Endothelial cell of umbilical vein (primary cell): ENCODE measurements around the gene TTL. TPM values are rescaled to one million over a fixed set of nuclear protein-coding genes. Genes with fewer than 3 reads are reported as not detected.
A peak's percentile ranks its signal among the peaks of the same experiment; 100 is the strongest.

ENCODE experiments used
- BruUV-seq: library from RNA; stranded (reverse); fragments of 400-500 nt; replicated peaks from 2 replicates; lab custom pipeline; 2021; lab: Mats Ljungman, UMichigan
- CTCF ChIA-PET: fragments of 300-600, 350-600 bp; sonication (Branson Sonifier 250); formaldehyde crosslinking; loops from one replicate; lab custom pipeline; 2021; ENCODE audit warnings: antibody characterized with exemption, inconsistent platforms; lab: Charles Lee
- POLR2A ChIA-PET: fragments of 300-600, 350-600 bp; sonication (Branson Sonifier 250); formaldehyde crosslinking; loops from one replicate; lab custom pipeline; 2021; ENCODE audit warnings: antibody characterized with exemption, inconsistent platforms; lab: Charles Lee
- DNase-seq: peaks from one replicate; pipeline ENCODE4 v3.0.0-alpha.2; 2011; ENCODE audit warnings: low read depth, low spot score
- FAIRE-seq: peaks from 2 replicates; lab custom pipeline; 2011; peaks lifted over from hg19 to GRCh38; lab: Jason Lieb, UNC
- H2AFZ ChIP-seq: 2 replicates; pipeline ENCODE4 v1.6.0; 2012; ENCODE audit warnings: low read depth, low read length, control low read depth, inconsistent platforms
- H3K27ac ChIP-seq: 2 replicates; pipeline ENCODE4 v1.5.1; 2011; ENCODE audit warnings: low read depth, mild to moderate bottlenecking, control low read depth, low read length, moderate library complexity; ENCODE audit not compliant: insufficient read depth
- H3K27me3 ChIP-seq, 2 experiments: 2 replicates each; pipeline versions ENCODE4 v1.6.0 to v1.6.1; 2011; ENCODE audit warnings: low read length in 2 of 2, mixed read lengths in 1 of 2; ENCODE audit not compliant: control insufficient read depth in 2 of 2, insufficient read depth in 2 of 2
- H3K36me3 ChIP-seq, 2 experiments: 2 replicates in 1 of 2; 3 replicates in 1 of 2; pipeline ENCODE4 v1.5.1; 2011; ENCODE audit warnings: low read length in 2 of 2, mild to moderate bottlenecking in 1 of 2, moderate library complexity in 1 of 2; ENCODE audit not compliant: control insufficient read depth in 2 of 2, insufficient read depth in 2 of 2; ENCODE audit errors: extremely low read depth in 1 of 2
- H3K4me1 ChIP-seq: 3 replicates; pipeline ENCODE4 v1.5.1; 2011; ENCODE audit warnings: mild to moderate bottlenecking, low read length; ENCODE audit not compliant: control insufficient read depth, insufficient read depth; ENCODE audit errors: extremely low read depth
- H3K4me2 ChIP-seq: 2 replicates; pipeline ENCODE4 v1.6.1; 2011; ENCODE audit warnings: low read length, control low read depth, mixed read lengths; ENCODE audit not compliant: insufficient read depth
- H3K4me3 ChIP-seq, 3 experiments: fragments of 200-600 bp in 1 of 3; sonication (generic), shearing (Covaris generic) in 1 of 3; replicated peaks in 1 of 3; 2 replicates each; pipeline ENCODE4 v1.5.1; 2011 to 2016; ENCODE audit warnings: control low read depth in 3 of 3, low read length in 3 of 3, mild to moderate bottlenecking in 2 of 3, inconsistent platforms in 1 of 3, low read depth in 1 of 3, moderate library complexity in 1 of 3; ENCODE audit not compliant: insufficient read depth in 1 of 3
- H3K79me2 ChIP-seq: 2 replicates; pipeline ENCODE4 v1.6.0; 2012; ENCODE audit warnings: low read length, inconsistent platforms; ENCODE audit not compliant: control insufficient read depth, insufficient read depth
- H3K9ac ChIP-seq: replicated peaks from 2 replicates; pipeline ENCODE3; 2011; ENCODE audit warnings: low read length, control low read depth; ENCODE audit not compliant: insufficient read depth; ENCODE audit errors: extremely low read depth
- H3K9me1 ChIP-seq: replicated peaks from 3 replicates; pipeline ENCODE4 v1.6.0; 2011; ENCODE audit warnings: mild to moderate bottlenecking, low read length; ENCODE audit not compliant: control insufficient read depth, insufficient read depth; ENCODE audit errors: extremely low read depth
- H3K9me3 ChIP-seq: replicated peaks from 2 replicates; pipeline ENCODE4 v1.5.1; 2012; ENCODE audit warnings: low read length, inconsistent platforms; ENCODE audit not compliant: control insufficient read depth, insufficient read depth
- H4K20me1 ChIP-seq: replicated peaks from 2 replicates; pipeline ENCODE3; 2011; ENCODE audit warnings: mild to moderate bottlenecking, low read length; ENCODE audit not compliant: control insufficient read depth, insufficient read depth; ENCODE audit errors: extremely low read depth
- CTCF ChIP-seq, 2 donors: IDR thresholded peaks; 1 replicate in 1 of 2; 2 replicates in 1 of 2; pipeline ENCODE4 v1.5.1; 2011; ENCODE audit warnings: low read length in 2 of 2, mild to moderate bottlenecking in 2 of 2, moderate library complexity in 2 of 2, control low read depth in 1 of 2, inconsistent platforms in 1 of 2, low read depth in 1 of 2; ENCODE audit not compliant: insufficient read depth in 1 of 2; ENCODE audit errors: extremely low read depth in 1 of 2
- FOS ChIP-seq: IDR thresholded peaks from 2 replicates; pipeline ENCODE4 v1.6.1; 2011; ENCODE audit warnings: mild to moderate bottlenecking, low read length, moderate library complexity, borderline replicate concordance; ENCODE audit not compliant: insufficient read depth
- GATA2 ChIP-seq: IDR thresholded peaks from 2 replicates; pipeline ENCODE4 v1.7.0; 2011; ENCODE audit warnings: low read depth, mild to moderate bottlenecking, moderate library complexity, mixed read lengths, low read length; ENCODE audit not compliant: insufficient read length, insufficient read depth
- MYC ChIP-seq: IDR thresholded peaks from one replicate; pipeline ENCODE4 v1.6.1; 2011; ENCODE audit warnings: mild to moderate bottlenecking, low read depth, low read length
- dilution Hi-C: fragments of 300-500 bp; cut with MboI; formaldehyde crosslinking; loops from one replicate; pipeline ENCODE4 v1.15.0; 2019; ENCODE audit warnings: low sequenced_read_pairs; ENCODE audit not compliant: extremely low pct_ligation_motif_present
- intact Hi-C: fragments of 100-400 bp; cut with micrococcal nuclease; formaldehyde crosslinking; loops from one replicate; pipeline ENCODE4 v1.10.0; 2022
- polyA plus RNA-seq, 4 experiments: library from polyadenylated mRNA; depleted of rRNA in 3 of 4; stranded (reverse) in 3 of 4; unstranded in 1 of 4; fragments of >200 nt; gene quantifications; 2 replicates each; pipeline versions ENCODE4 v1.2.1 to v1.2.3, GENCODE V29; 2011 to 2012; ENCODE audit warnings: missing spikeins in 1 of 4
- total RNA-seq: library from RNA; stranded (reverse); gene quantifications from 2 replicates; pipeline ENCODE4 v1.2.3, GENCODE V29; 2021

TTL gene
- total and polyA plus RNA-seq, 2 donors (not counting 3 experiments of a cell fraction or from before 2014, with no cell fraction given) = 21.9 to 66.8 TPM

- TF ChIP-seq MYC = no peak
- peak in 1 of 2 donors; percentile 5 for TF ChIP-seq CTCF (IDR thresholded peaks at IDR 0.05; ENCODE audit: extremely low read depth in 1 of 2, insufficient read depth in 1 of 2, low read depth in 1 of 2, low read length in 2 of 2)
- H3K4me3 ChIP-seq = no peak overlapping the region
- H2AFZ ChIP-seq = no peak overlapping the region
- no peaks in the 10 kb centered on the region for H3K9me3 ChIP-seq
- DNase-seq (no peak), FAIRE-seq (no peak)
- no TSS peak for BruUV-seq
- POLR2A ChIA-PET = no interaction called here
- no peak overlapping the region for H3K27ac ChIP-seq
- no peak overlapping the region for H3K9ac ChIP-seq
- H3K4me2 ChIP-seq = no peak overlapping the region
- H3K9me1 ChIP-seq = no peaks in the 10 kb centered on the region
- no peaks in the 10 kb centered on the region for H3K27me3 ChIP-seq
- peaks cover 2 to 4% of the 10 kb centered on the region in 2 experiments for H3K36me3 ChIP-seq
- dilution Hi-C loops = no loop called here
- intact Hi-C loops = no loop called here
- peaks cover 19% of the 10 kb centered on the region for H3K79me2 ChIP-seq
- peaks cover 22% of the 10 kb centered on the region for H3K4me1 ChIP-seq
- H4K20me1 ChIP-seq = peaks cover 2% of the 10 kb centered on the region
- CTCF ChIA-PET = interaction anchor here (1.7 to 3.6 kb wide), 4 partner anchors 8 to 372 kb away, joined by 7 to 25 read pairs (median 12); no protein-coding TSS in a partner anchor
These were observed 11.1 kb downstream of the TTL start for GRCh38 chr2:112493048-112493447.

GRCh38 chr2:112493858-112494648 lies 12.1 kb downstream of the TTL start:
- Histone ChIP-seq H3K9me1 (no peaks in the 10 kb centered on the region), H2AFZ (no peak overlapping the region), H3K27me3 (no peaks in the 10 kb centered on the region), H4K20me1 (peaks cover 2% of the 10 kb centered on the region), H3K4me3 (no peak overlapping the region), H3K79me2 (peaks cover 16% of the 10 kb centered on the region), H3K4me2 (peak overlapping the region; percentile 23), H3K4me1 (peaks cover 19% of the 10 kb centered on the region), H3K27ac (no peak overlapping the region), H3K9me3 (no peaks in the 10 kb centered on the region), H3K36me3 (peaks cover 2 to 4% of the 10 kb centered on the region in 2 experiments), H3K9ac (no peak overlapping the region)
- intact Hi-C loops (no loop called here), dilution Hi-C loops (no loop called here)
- POLR2A ChIA-PET = no interaction called here
- FAIRE-seq (peak; percentile 26), DNase-seq (peak; percentile 28)
- TF ChIP-seq FOS = peak; percentile 54
- TF ChIP-seq GATA2 = no peak
- CTCF ChIA-PET = interaction anchor here (1.7 to 3.6 kb wide), 3 partner anchors 10 to 373 kb away, joined by 7 to 25 read pairs (median 16); no protein-coding TSS in a partner anchor
- no TSS peak for BruUV-seq
